ENCODE data around the gene F11.
"Not testable (repeated sequence)": the region's sequence is repeated elsewhere in the genome, so short reads cannot be mapped to it uniquely, and the experiment has no call there.

Gene F11

GRCh38 chr4:186265683-186266652, at the start of gene F11:
TSS of gene F11 (plus strand) at chr4:186266189. CDS start at chr4:186267137, 948 bp downstream.
- DNase-seq = no peak

GRCh38 chr4:186216465-186217024, 49.4 kb upstream of the F11 start:
- DNase-seq = no peak

GRCh38 chr4:186217733-186218293, 48.2 kb upstream of the F11 start:
- DNase-seq = no peak

GRCh38 chr4:186221624-186222023, 44.4 kb upstream of the F11 start:
- DNase-seq = no peak

GRCh38 chr4:186225848-186226247, 40.1 kb upstream of the F11 start:
- no peak for DNase-seq

- DNase-seq = no peak
Measured at GRCh38 chr4:186226521-186227189, 39.3 kb upstream of the F11 start.

- DNase-seq = peak; percentile 24
Measured at GRCh38 chr4:186227221-186227620, 38.8 kb upstream of the F11 start, which contains the start of gene KLKB1. TSS of gene KLKB1 (plus strand) at chr4:186227507. CDS start at chr4:186228196, 689 bp downstream.

GRCh38 chr4:186227744-186228513, 38.1 kb upstream of the F11 start:
- no peak for DNase-seq

- no peak for DNase-seq
Measured at GRCh38 chr4:186228514-186228894, 37.5 kb upstream of the F11 start.

GRCh38 chr4:186234367-186234766, 31.6 kb upstream of the F11 start:
- DNase-seq = no peak

- no peak for DNase-seq
Measured at GRCh38 chr4:186236126-186236525, 29.9 kb upstream of the F11 start.

- no peak for DNase-seq
Measured at GRCh38 chr4:186240452-186240847, 25.5 kb upstream of the F11 start.

- peak; percentile 8 for DNase-seq
Measured at GRCh38 chr4:186240848-186241491, 25.0 kb upstream of the F11 start.

GRCh38 chr4:186241616-186242015, 24.4 kb upstream of the F11 start:
- DNase-seq = no peak

- DNase-seq = not testable (repeated sequence)
Measured at GRCh38 chr4:186242031-186242430, 24.0 kb upstream of the F11 start.

GRCh38 chr4:186243331-186243730, 22.7 kb upstream of the F11 start:
- DNase-seq = no peak

GRCh38 chr4:186244835-186245234, 21.2 kb upstream of the F11 start:
- DNase-seq = no peak

GRCh38 chr4:186247062-186247752, 18.8 kb upstream of the F11 start:
- DNase-seq = not testable (repeated sequence)

GRCh38 chr4:186248643-186249042, 17.3 kb upstream of the F11 start:
- no peak for DNase-seq

GRCh38 chr4:186249785-186250754, 15.9 kb upstream of the F11 start:
- DNase-seq = no peak
